ENCODE data around the gene NES.

DNA sequence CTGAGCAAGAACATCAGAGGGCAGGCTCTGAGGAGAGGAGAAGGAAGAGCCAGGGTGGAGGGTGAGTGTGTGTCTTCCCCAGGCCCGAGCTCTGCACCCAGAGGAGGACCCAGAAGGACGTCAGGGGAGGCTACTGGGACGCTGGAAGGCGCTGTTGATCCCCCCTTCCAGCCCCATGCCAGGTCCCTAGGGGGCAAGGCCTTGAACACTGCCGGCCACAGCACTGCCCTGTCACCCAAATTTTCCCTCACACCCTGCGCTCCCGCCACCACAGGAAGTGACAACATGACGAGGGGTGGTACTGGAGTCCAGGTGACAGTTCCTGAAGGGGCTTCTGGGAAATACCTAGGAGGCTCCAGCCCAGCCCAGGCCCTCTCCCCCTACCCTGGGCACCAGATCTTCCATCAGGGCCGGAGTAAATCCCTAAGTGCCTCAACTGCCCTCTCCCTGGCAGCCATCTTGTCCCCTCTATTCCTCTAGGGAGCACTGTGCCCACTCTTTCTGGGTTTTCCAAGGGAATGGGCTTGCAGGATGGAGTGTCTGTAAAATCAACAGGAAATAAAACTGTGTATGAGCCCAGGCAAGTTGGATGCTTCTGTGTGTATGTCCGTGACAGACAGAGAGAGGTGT lies 18.1 kb downstream of the NES start:
- TF ChIP-seq MYNN (tag by site-specific recombination; IDR thresholded peaks at IDR 0.05; ENCODE audit: borderline replicate concordance) (no peak), YY1 (tag by site-specific recombination; IDR thresholded peaks at IDR 0.05) (no peak), GLIS1 (tag by site-specific recombination; IDR thresholded peaks at IDR 0.05) (no peak), ZNF324 (tag by site-specific recombination; IDR thresholded peaks at IDR 0.05) (no peak), ZNF157 (tag by site-specific recombination; IDR thresholded peaks at IDR 0.05) (no peak)

Measured in HEK293 (cell line).